Smooth muscle cell of the brain vasculature (primary cell): ENCODE results near the gene FAM177A1.
"Not testable (repeated sequence)": the region's sequence is repeated elsewhere in the genome, so short reads cannot be mapped to it uniquely, and the experiment has no call there.

Experiments
- DNase-seq: peaks from one replicate; pipeline ENCODE4 v3.0.0-alpha.2; 2012; ENCODE audit warnings: low read depth, low spot score

Gene FAM177A1

GRCh38 chr14:35046048-35046750 is at the start of gene FAM177A1:
Gene FAM177A1 (plus strand): TSS chr14:35046272. CDS start chr14:35046464, 192 bp downstream.
- peak; percentile 85 for DNase-seq

GRCh38 chr14:34997762-34998161 is 48.3 kb upstream of the FAM177A1 start:
- no peak for DNase-seq

GRCh38 chr14:34999500-34999899 is 46.6 kb upstream of the FAM177A1 start:
- DNase-seq = no peak

- no peak for DNase-seq
Observed at GRCh38 chr14:35001621-35002020, 44.5 kb upstream of the FAM177A1 start.

GRCh38 chr14:35004839-35005238 is 41.2 kb upstream of the FAM177A1 start:
- DNase-seq = no peak

- no peak for DNase-seq
Observed at GRCh38 chr14:35016568-35016967, 29.5 kb upstream of the FAM177A1 start.

GRCh38 chr14:35020713-35021112 is 25.4 kb upstream of the FAM177A1 start:
- no peak for DNase-seq

GRCh38 chr14:35028435-35028834 is 17.6 kb upstream of the FAM177A1 start:
- DNase-seq = no peak

GRCh38 chr14:35032562-35032961 is 13.5 kb upstream of the FAM177A1 start:
- no peak for DNase-seq

GRCh38 chr14:35034440-35034833 is 11.6 kb upstream of the FAM177A1 start:
- no peak for DNase-seq

GRCh38 chr14:35034944-35035554 is 11.0 kb upstream of the FAM177A1 start:
- not testable (repeated sequence) for DNase-seq

- DNase-seq = not testable (repeated sequence)
Observed at GRCh38 chr14:35038312-35038711, 7.8 kb upstream of the FAM177A1 start.

GRCh38 chr14:35042632-35043031 is 3.4 kb upstream of the FAM177A1 start:
- no peak for DNase-seq

- DNase-seq = no peak
Observed at GRCh38 chr14:35043046-35043445, 3.0 kb upstream of the FAM177A1 start.

GRCh38 chr14:35044939-35045797 is 904 bp upstream of the FAM177A1 start:
- no peak for DNase-seq

- DNase-seq = no peak
Observed at GRCh38 chr14:35045798-35046047, 349 bp upstream of the FAM177A1 start.

GRCh38 chr14:35046751-35047536 is 872 bp downstream of the FAM177A1 start:
- no peak for DNase-seq

- no peak for DNase-seq
Observed at GRCh38 chr14:35047976-35048513, 2.0 kb downstream of the FAM177A1 start.

GRCh38 chr14:35050652-35051051 is 4.6 kb downstream of the FAM177A1 start:
- no peak for DNase-seq

- DNase-seq = no peak
Observed at GRCh38 chr14:35051796-35052195, 5.7 kb downstream of the FAM177A1 start.

- no peak for DNase-seq
Observed at GRCh38 chr14:35052637-35053036, 6.6 kb downstream of the FAM177A1 start.
